Measurements from ENCODE around the gene MRPS7.

The MRPS7 gene

DNA sequence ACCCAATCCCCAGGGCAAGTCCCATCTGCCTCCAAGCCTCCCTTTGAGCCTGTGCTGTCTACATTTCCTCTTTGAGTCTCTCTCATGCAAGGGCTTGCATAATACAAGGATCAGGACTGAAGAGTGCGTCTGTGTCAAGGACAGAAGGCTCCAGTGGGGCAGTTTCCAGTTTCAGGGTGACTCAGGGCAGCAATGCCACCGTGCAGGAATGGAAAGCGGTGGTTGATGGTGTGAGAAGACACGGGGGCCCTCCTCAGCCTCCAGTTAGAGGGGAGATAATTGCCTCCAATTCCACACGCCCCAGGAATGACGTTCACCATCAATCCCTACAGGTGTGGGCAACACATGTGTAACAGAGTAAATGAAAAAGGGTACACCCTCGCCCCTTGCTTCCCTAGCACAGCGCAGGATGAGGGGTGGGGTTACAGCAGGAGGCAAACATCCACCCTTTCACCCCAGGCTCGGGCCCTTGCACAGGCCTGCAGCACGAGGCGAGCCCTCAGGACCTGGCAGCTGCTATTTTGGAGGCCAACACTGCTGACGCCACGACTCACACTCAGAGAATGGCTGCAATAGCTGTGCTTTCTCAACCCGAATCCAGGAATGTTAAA is 52.4 kb downstream of the MRPS7 start:
- no peak for DNase-seq

DNA sequence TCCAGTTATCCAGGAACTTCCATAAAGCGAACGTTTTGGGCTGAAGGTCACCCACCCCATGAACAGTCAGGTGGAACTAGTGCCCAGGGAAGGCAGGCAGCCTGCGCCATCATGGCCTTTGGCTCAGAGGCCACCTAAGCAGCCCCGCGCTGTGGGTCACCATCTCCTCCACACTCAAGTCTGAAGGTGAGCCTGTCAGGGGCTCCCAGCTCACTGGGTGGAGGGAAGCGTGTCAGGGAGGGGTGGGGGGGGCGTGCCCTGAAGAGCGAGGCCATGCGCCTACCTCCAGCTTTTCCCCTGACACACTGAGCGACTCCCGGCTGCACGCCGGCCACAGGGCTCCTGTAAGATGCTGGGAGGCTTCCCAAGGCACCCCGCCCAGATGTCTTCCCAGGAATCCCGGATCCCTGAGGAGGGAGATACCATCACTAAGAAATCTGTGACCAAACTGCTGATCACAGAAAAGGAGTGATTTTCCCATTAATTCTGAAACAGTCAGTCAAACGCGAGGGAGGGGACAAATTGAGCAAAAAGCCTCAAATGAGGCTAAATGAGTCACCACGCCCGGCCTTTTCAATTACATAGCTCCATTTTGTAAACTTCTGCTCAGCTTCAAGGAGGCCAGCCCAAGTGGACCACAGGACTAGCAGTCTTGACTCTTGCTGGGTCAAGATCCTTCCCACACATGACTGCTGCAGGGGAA is 54.0 kb downstream of the MRPS7 start:
- no peak for DNase-seq

Data from NCI-H1930 (cell line).